B cell (primary cell): ENCODE measurements around the gene MSL1. TPM values are rescaled to one million over a fixed set of nuclear protein-coding genes. Genes with fewer than 3 reads are reported as not detected.
A peak's percentile ranks its signal among the peaks of the same experiment; 100 is the strongest.

Experiments used
- ATAC-seq: fragments of 200-7000 bp; cut with Tn5 transposase; one replicate; pipeline ENCODE4 v1.10.0; 2021; ENCODE audit warnings: low read depth, mild to moderate bottlenecking, moderate number of reproducible peaks, moderate library complexity
- CTCF ChIA-PET: fragments of 350-600 bp; sonication (Branson Sonifier 250); formaldehyde crosslinking; loops from one replicate; lab custom pipeline; 2021; ENCODE audit warnings: antibody characterized with exemption, inconsistent platforms; lab: Charles Lee
- POLR2A ChIA-PET: fragments of 350-600 bp; sonication (Branson Sonifier 250); formaldehyde crosslinking; loops from one replicate; lab custom pipeline; 2021; ENCODE audit warnings: antibody characterized with exemption; lab: Charles Lee
- DNase-seq: peaks from one replicate; pipeline ENCODE4 v3.0.0; 2013
- H2AFZ ChIP-seq: 2 replicates; pipeline ENCODE4 v1.6.1; 2012; ENCODE audit warnings: mild to moderate bottlenecking, low read depth, low read length; ENCODE audit not compliant: insufficient read depth, poor library complexity, severe bottlenecking
- H3K27ac ChIP-seq, 2 donors: 1 replicate in 1 of 2; 2 replicates in 1 of 2; pipeline ENCODE4 v1.5.1; 2012 to 2013; ENCODE audit warnings: low read length in 2 of 2, mild to moderate bottlenecking in 2 of 2, moderate library complexity in 1 of 2
- H3K27me3 ChIP-seq, 4 experiments: fragments of 200-600 bp in 1 of 4; sonication (generic) in 1 of 4; replicated peaks in 1 of 4; 1 replicate in 2 of 4; 2 replicates in 2 of 4; pipeline versions ENCODE4 v1.6.1 to v1.7.0; 2013 to 2016; ENCODE audit warnings: low read length in 3 of 4, mild to moderate bottlenecking in 2 of 4, mixed read lengths in 1 of 4, moderate library complexity in 1 of 4; ENCODE audit not compliant: insufficient read depth in 4 of 4, control insufficient read depth in 3 of 4; ENCODE audit errors: control extremely low read depth in 1 of 4
- H3K36me3 ChIP-seq, 2 experiments: replicated peaks in 1 of 2; 1 replicate in 1 of 2; 2 replicates in 1 of 2; pipeline versions ENCODE4 v1.6.1 to v1.7.1; 2013; ENCODE audit warnings: low read length in 1 of 2; ENCODE audit not compliant: insufficient read depth in 2 of 2, control insufficient read depth in 1 of 2; ENCODE audit errors: control extremely low read depth in 1 of 2, extremely low read depth in 1 of 2
- H3K4me1 ChIP-seq, 2 donors: fragments of 200-600 bp in 1 of 2; sonication (generic) in 1 of 2; 1 replicate in 1 of 2; 2 replicates in 1 of 2; pipeline versions ENCODE4 v1.5.1 to v1.6.1; 2013 to 2017; ENCODE audit warnings: low read length in 2 of 2; ENCODE audit not compliant: control insufficient read depth in 2 of 2, insufficient read depth in 2 of 2
- H3K4me2 ChIP-seq: replicated peaks from 2 replicates; pipeline ENCODE3; 2012; ENCODE audit warnings: mild to moderate bottlenecking, low read depth, low read length; ENCODE audit not compliant: poor library complexity, severe bottlenecking
- H3K4me3 ChIP-seq, 5 experiments: fragments of 200-600 bp in 1 of 5; sonication (generic) in 1 of 5; 1 replicate in 3 of 5; 2 replicates in 2 of 5; pipeline versions ENCODE4 v1.5.1 to v1.7.0; 2011 to 2016; ENCODE audit warnings: low read length in 4 of 5, mild to moderate bottlenecking in 4 of 5, low read depth in 2 of 5, control low read depth in 1 of 5, moderate library complexity in 1 of 5; ENCODE audit not compliant: insufficient read depth in 1 of 5; ENCODE audit errors: control extremely low read depth in 1 of 5, extremely low read depth in 1 of 5
- H3K79me2 ChIP-seq: fragments of 200-600 bp; sonication (generic); one replicate; pipeline ENCODE4 v1.6.0; 2016; ENCODE audit warnings: low read length; ENCODE audit not compliant: control insufficient read depth, insufficient read depth
- H3K9ac ChIP-seq: fragments of 200-600 bp; sonication (generic); 2 replicates; pipeline ENCODE4 v1.6.1; 2017; ENCODE audit warnings: mild to moderate bottlenecking, low read length, moderate library complexity
- H3K9me3 ChIP-seq, 3 donors: one replicate each; pipeline versions ENCODE4 v1.6.1 to v1.7.1; 2013; ENCODE audit warnings: low read length in 2 of 3; ENCODE audit not compliant: control insufficient read depth in 2 of 3, insufficient read depth in 1 of 3; ENCODE audit errors: control extremely low read depth in 1 of 3
- H4K20me1 ChIP-seq: 2 replicates; pipeline ENCODE4 v1.6.0; 2012; ENCODE audit warnings: mild to moderate bottlenecking, low read length; ENCODE audit not compliant: insufficient read depth, control insufficient read depth, poor library complexity, severe bottlenecking
- H3K27ac Mint-ChIP-seq: one replicate; pipeline ENCODE4 v1.8.0; 2021; ENCODE audit warnings: mixed read lengths
- H3K27me3 Mint-ChIP-seq: one replicate; pipeline ENCODE4 v1.8.0; 2021; ENCODE audit warnings: mixed read lengths
- H3K4me1 Mint-ChIP-seq: one replicate; pipeline ENCODE4 v1.8.0; 2021; ENCODE audit warnings: mixed read lengths
- H3K4me3 Mint-ChIP-seq: one replicate; pipeline ENCODE4 v1.8.0; 2021; ENCODE audit warnings: mixed read lengths
- H3K9me3 Mint-ChIP-seq: one replicate; pipeline ENCODE4 v1.8.0; 2022; ENCODE audit warnings: mixed read lengths; ENCODE audit not compliant: insufficient read depth
- CTCF ChIP-seq: fragments of 200-600 bp; IDR thresholded peaks from one replicate; pipeline ENCODE4 v1.8.0; 2022; ENCODE audit warnings: antibody characterized with exemption, mild to moderate bottlenecking
- EZH2 ChIP-seq: IDR thresholded peaks from 2 replicates; pipeline ENCODE4 v1.6.1; 2012; ENCODE audit warnings: borderline replicate concordance, low read depth, mild to moderate bottlenecking, moderate library complexity, low read length; ENCODE audit not compliant: insufficient read depth, poor library complexity, severe bottlenecking
- WGBS: methylation state at CpG from one replicate; pipeline ENCODE4 v1.1.5; 2013; ENCODE audit warnings: missing lambda C conversion rate; ENCODE audit not compliant: insufficient coverage; 5-methylcytosine and 5-hydroxymethylcytosine counted together
- intact Hi-C: fragments of 100-400 bp; cut with micrococcal nuclease; formaldehyde crosslinking; loops from one replicate; pipeline ENCODE4 v1.10.0; 2022
- polyA plus RNA-seq: library from polyadenylated mRNA; depleted of rRNA; stranded (reverse); fragments of >200 nt; gene quantifications from 2 replicates; pipeline ENCODE4 v1.2.3, GENCODE V29; 2012
- total RNA-seq, 2 donors: library from RNA; stranded (reverse); fragments of 120-200 nt in 1 of 2; gene quantifications; 1 replicate in 1 of 2; 2 replicates in 1 of 2; pipeline versions ENCODE4 v1.2.3 to v1.2.4, GENCODE V29; 2013 to 2022

MSL1 gene
- total and polyA plus RNA-seq, 2 donors (not counting 1 experiment from before 2014, with no cell fraction given), result 80.1 to 129 TPM

- Histone ChIP-seq H3K27me3 (no peaks in the 10 kb centered on the region), H4K20me1 (peaks cover 58% of the 10 kb centered on the region), H3K79me2 (peaks cover 91% of the 10 kb centered on the region), H3K9me3 (no peaks in the 10 kb centered on the region), H3K4me1 (peaks cover 0 to 7% of the 10 kb centered on the region in 2 donors), H3K27ac (no peak overlapping the region), H3K4me2 (no peak overlapping the region), H3K9ac (no peak overlapping the region), H3K36me3 (peaks cover 3 to 42% of the 10 kb centered on the region in 2 experiments), H2AFZ (no peak overlapping the region), H3K4me3 (no peak overlapping the region)
- Mint-ChIP-seq H3K27me3 (no peaks in the 10 kb centered on the region), H3K9me3 (no peaks in the 10 kb centered on the region), H3K4me1 (peaks cover 34% of the 10 kb centered on the region), H3K4me3 (no peak overlapping the region), H3K27ac (peak overlapping the region; percentile 56)
- DNase-seq, result no peak
- TF ChIP-seq CTCF (no peak), EZH2 (no peak)
- intact Hi-C loops, result no loop called here
- POLR2A ChIA-PET, result no interaction called here
- WGBS, result 93% methylated on average over 13 of the region's 14 CpGs
- CTCF ChIA-PET, result interaction anchor here (1.0 to 2.9 kb wide), 2 partner anchors 31 to 41 kb away, joined by 3 to 12 read pairs; no protein-coding TSS in a partner anchor
- no peak for ATAC-seq
Measured at GRCh38 chr17:40153603-40154236, 31.9 kb downstream of the MSL1 start.

- peaks cover 90% of the 10 kb centered on the region for H3K79me2 ChIP-seq
- 60% methylated on average over 2 of the region's 2 CpGs for WGBS
- H3K4me1 Mint-ChIP-seq, result peaks cover 21% of the 10 kb centered on the region
Measured at GRCh38 chr17:40157973-40158372, 36.2 kb downstream of the MSL1 start.

More at GRCh38 chr17:40157973-40158372, 36.2 kb downstream of the MSL1 start:
- ChIA-PET CTCF (interaction anchor here (1.0 to 2.6 kb wide), 8 partner anchors 10 to 72 kb away, joined by 3 to 9 read pairs (median 6); no protein-coding TSS in a partner anchor), POLR2A (no interaction called here)
- Histone ChIP-seq H3K4me1 (peaks cover 0 to 7% of the 10 kb centered on the region in 2 donors), H3K9ac (no peak overlapping the region), H4K20me1 (peaks cover 67% of the 10 kb centered on the region), H2AFZ (no peak overlapping the region), H3K4me3 (no peak overlapping the region), H3K4me2 (no peak overlapping the region), H3K27ac (no peak overlapping the region), H3K36me3 (peaks cover 0 to 40% of the 10 kb centered on the region in 2 experiments), H3K9me3 (no peaks in the 10 kb centered on the region), H3K27me3 (no peaks in the 10 kb centered on the region)
- Mint-ChIP-seq H3K27me3 (no peaks in the 10 kb centered on the region), H3K27ac (peak overlapping the region; percentile 10), H3K4me3 (no peak overlapping the region), H3K9me3 (no peaks in the 10 kb centered on the region)
- DNase-seq (no peak), ATAC-seq (no peak)
- TF ChIP-seq CTCF (no peak), EZH2 (no peak)
- intact Hi-C loops, result no loop called here
